Motor neuron (in vitro differentiated cells): ENCODE results near the gene ABLIM2. TPM values are rescaled to one million over a fixed set of nuclear protein-coding genes. Genes with fewer than 3 reads are reported as not detected.
A peak's percentile ranks its signal among the peaks of the same experiment; 100 is the strongest.

Experiments
- ATAC-seq, 8 experiments: fragments of 200-7000 bp; cut with Tn5 transposase; replicated peaks in 6 of 8; 2 replicates each; pipeline ENCODE4 v1.8.0; 2021; ENCODE audit warnings: mild to moderate bottlenecking in 8 of 8, moderate library complexity in 8 of 8
- H3K27ac ChIP-seq, 2 donors: fragments of 250-450 bp; sonication (Bioruptor Pico); 2 replicates each; pipeline ENCODE4 v1.9.0; 2021; ENCODE audit warnings: antibody characterized with exemption in 2 of 2, mild to moderate bottlenecking in 2 of 2, moderate library complexity in 1 of 2
- H3K4me1 ChIP-seq, 2 donors: fragments of 250-450 bp; sonication (Bioruptor Pico); replicated peaks in 1 of 2; 2 replicates each; pipeline ENCODE4 v1.6.1; 2021; ENCODE audit warnings: antibody characterized with exemption in 2 of 2, mild to moderate bottlenecking in 2 of 2, moderate library complexity in 1 of 2
- H3K4me3 ChIP-seq, 5 donors: fragments of 250-450 bp; sonication (Bioruptor Pico); 2 replicates each; pipeline ENCODE4 v1.9.0; 2021; ENCODE audit warnings: antibody characterized with exemption in 5 of 5, mild to moderate bottlenecking in 5 of 5, moderate library complexity in 4 of 5
- WGBS, 10 experiments: fragments of 450-650 bp; shearing (Covaris generic); methylation state at CpG; one replicate each; pipeline ENCODE4 v1.0.0; 2022; 5-methylcytosine and 5-hydroxymethylcytosine counted together
- in situ Hi-C, 9 experiments: fragments of 400-800 bp; cut with MboI; loops; one replicate each; pipeline ENCODE4 v1.15.0; 2021; ENCODE audit warnings: low sequenced_read_pairs in 9 of 9, low pct_unique_long_range_greater_than_20kb in 2 of 9; ENCODE audit not compliant: unreplicated experiment in 9 of 9
- total RNA-seq, 8 experiments: library from RNA; unstranded; fragments of 300-600 nt; gene quantifications; 2 replicates each; pipeline versions ENCODE4 v1.2.3 to v1.2.4, GENCODE V29; 2022

The ABLIM2 gene
- total RNA-seq, 8 experiments from 2014 or later, result 0.58 to 18.7 (median 6.5) TPM

DNA sequence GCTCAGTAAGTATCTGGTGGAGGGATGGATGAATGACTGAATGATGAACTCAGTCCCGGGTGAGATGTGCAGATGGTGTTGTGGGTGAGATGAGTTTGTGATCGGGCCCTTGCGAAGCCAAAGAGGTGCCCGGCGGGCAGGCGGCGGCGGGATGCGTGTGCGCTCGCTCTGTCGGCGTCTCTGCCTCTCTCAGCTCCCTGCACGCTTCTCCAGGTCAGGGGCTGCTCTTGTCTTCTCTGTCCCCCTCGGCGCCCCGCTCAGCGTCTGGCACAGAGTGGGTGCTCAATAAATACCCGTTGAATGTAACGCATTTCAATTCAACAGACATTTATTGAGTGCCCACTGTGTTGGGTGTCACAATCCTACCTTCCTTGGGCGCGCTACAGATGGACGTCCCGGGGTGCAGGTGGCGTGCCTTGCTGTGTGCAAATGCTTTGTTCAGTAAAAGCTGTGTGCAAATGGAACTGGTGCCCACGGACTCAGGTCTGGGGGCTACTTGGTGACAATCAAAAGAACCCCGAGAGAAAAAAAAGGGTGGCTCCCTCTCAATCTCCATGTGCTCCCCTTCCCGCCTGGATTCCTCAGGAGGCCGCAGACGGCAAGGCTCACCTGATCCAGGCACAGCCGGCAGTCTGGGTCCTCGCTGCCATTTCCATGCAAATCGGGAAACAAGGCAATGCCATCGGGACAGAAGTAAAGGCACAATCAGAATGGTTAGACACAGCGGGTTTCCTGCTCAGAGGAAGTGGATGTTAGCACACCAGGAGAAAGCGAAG, 153.4 kb downstream of the ABLIM2 start:
- Histone ChIP-seq H3K27ac (peak overlapping the region; percentile 10 to 54), H3K4me3 (no peak overlapping the region), H3K4me1 (peaks cover 36 to 41% of the 10 kb centered on the region in 2 donors)
- in situ Hi-C loops, result no loop called here
- peak in 1 of 8 experiments; percentile 4 for ATAC-seq
- WGBS, 10 experiments, result 8 to 100% (median 87%) methylated on average over 1 to 18 of the region's 36 CpGs; no CpG with 5 or more reads in 2 of the 10 experiments

DNA sequence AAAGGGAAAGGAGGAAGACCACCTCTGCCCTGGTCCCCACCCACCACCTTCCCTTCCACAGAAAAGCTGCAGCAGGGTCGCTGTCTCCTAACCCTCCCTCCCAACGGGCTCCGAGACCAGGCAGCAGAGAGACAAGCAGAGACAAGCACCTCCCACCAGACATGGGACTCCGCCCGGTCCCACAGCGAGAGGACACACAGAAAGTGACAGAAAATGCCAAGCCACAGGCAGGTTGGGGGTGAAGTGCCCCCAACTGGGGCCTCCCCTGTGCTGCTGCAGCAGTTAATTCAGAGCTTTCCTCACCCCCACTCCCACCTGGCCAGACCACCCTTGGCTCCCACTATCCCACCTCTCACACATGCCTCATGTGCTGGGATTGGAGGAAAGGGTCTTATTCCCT, 154.5 kb downstream of the ABLIM2 start:
- no CpG with 5 or more reads among the region's 6 CpGs for WGBS, 10 experiments
- in situ Hi-C loops, result no loop called here
- no peak overlapping the region for H3K4me3 ChIP-seq
- H3K27ac ChIP-seq, result no peak overlapping the region
- ATAC-seq, result no peak
- peaks cover 24 to 29% of the 10 kb centered on the region in 2 donors for H3K4me1 ChIP-seq

DNA sequence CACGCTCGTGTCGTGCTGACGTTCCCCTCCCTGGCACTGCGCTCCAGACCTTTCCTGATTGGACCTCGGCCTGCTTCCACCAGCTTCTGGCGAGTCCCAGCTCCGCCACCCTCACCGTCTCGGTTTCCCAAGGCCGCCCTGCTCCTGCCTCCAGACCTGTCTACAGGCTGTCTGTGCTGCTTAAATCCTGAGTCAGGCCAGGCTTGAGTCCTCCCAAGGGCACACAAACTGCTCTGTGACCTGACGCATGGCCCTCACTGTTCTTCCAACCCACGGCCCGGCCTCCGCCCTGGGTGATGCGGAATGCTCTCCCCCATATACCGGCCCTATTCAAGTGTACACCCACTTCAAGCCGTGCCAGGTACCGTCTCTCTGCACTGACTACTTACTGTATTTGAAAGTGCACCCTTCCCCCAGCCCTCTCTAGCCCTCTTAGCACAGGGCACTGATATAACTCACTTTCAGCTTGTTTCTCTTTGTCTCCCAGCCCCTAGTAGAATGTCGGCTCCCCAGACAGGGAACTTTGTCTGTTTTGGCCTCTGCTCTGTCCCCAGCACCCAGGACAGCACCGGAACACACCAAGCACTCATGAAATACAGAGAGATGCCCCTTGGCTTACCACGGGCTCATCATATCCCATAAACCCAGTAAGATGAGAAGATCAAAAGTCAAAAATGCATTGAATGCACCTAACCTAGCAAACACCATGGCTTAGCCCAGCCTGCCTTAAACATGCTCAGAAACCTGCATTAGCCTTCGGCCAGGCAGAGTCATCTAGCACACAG, 155.9 kb downstream of the ABLIM2 start:
- WGBS, 10 experiments, result 40 to 100% (median 91%) methylated on average over 1 to 19 of the region's 23 CpGs; no CpG with 5 or more reads in 1 of the 10 experiments
- Histone ChIP-seq H3K4me1 (peaks cover 11 to 16% of the 10 kb centered on the region in 2 donors), H3K4me3 (no peak overlapping the region), H3K27ac (no peak overlapping the region)
- in situ Hi-C loops, result no loop called here
- no peak for ATAC-seq

DNA sequence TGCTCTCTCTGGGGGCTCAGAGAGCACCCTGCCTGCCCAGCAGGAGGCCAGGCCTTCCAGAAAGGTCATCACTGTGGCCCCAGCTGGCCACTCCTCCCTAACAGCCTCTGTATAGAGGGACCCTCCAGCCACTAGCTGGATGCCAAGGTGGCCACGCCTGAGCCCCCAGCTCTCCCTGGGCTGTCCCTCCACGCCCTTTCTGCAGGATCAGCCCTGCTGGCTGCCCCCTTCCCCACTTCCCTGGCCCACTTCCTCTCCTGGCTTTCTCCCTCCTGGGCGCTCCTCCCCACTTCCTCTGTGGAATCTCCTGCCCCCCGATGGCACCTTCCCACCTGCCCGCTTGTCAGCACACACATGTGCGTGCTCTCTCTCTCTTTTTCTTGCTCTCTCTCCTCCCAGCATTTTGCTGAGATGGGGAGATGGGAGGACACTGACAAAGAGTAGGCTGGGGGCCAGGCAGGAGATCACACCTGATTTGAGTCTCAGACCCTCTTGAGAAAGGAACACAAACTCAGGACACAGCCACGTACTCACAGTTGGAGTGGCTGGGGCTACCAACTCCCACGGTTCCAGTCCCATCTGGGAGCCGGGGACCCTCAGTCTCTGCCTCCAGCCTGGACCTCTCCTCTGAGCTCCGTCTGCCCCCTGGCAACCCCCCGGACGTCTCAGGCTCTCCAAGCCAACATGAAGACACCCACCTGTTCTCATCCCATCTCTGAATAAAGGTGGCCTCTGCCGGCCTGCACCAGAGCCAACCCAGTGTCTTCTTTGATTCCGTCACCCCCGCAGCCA, 156.9 kb downstream of the ABLIM2 start:
- Histone ChIP-seq H3K4me3 (no peak overlapping the region), H3K4me1 (peaks cover 9 to 13% of the 10 kb centered on the region in 2 donors), H3K27ac (no peak overlapping the region)
- in situ Hi-C loops, result no loop called here
- WGBS, 10 experiments, result 65 to 100% (median 98%) methylated on average over 1 to 4 of the region's 15 CpGs; no CpG with 5 or more reads in 4 of the 10 experiments
- ATAC-seq, result no peak

DNA sequence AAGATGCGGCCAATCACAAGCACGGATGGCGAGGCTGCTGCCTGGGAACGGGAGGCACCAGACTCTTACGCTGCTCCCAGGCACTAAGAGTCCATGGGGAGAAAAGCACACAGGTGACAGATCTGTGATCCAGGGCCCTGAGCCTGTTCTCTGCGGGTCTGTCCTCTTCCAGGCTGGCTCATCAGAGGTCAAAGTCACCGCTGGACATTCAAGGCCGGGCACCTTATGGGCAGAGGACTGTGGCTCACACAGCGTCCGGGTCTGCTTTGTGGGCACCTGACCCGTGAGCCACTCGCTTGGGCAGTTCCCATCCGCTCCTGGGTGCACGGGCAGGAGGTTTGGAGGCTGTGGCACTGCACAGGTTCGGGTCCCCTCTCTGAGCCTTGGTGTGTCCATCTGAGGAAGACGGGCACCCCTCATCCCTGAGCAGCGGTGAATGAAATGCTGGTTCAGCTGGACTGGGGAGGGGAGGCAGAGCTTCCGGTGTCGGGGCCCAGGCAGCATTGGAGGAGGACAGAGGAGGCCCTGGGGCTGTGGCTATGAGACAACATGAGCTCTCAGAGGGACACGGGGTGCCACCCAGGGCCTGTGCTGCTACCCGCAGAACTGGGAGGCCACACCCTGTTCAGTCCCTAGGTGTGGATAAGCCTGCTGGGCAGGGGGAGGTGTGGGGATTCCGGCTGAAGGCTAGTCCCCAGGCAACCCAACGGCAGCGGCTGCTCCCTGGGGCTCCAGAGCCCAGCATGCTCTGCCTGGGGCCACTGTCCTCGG, 157.7 kb downstream of the ABLIM2 start:
- 40 to 100% (median 54%) methylated on average over 1 to 10 of the region's 25 CpGs; no CpG with 5 or more reads in 7 of the 10 experiments for WGBS, 10 experiments
- in situ Hi-C loops, result no loop called here
- Histone ChIP-seq H3K4me1 (peaks cover 7 to 9% of the 10 kb centered on the region in 2 donors), H3K27ac (no peak overlapping the region), H3K4me3 (no peak overlapping the region)
- peak in 6 of 8 experiments; percentile 15 to 41 (median 27) for ATAC-seq

DNA sequence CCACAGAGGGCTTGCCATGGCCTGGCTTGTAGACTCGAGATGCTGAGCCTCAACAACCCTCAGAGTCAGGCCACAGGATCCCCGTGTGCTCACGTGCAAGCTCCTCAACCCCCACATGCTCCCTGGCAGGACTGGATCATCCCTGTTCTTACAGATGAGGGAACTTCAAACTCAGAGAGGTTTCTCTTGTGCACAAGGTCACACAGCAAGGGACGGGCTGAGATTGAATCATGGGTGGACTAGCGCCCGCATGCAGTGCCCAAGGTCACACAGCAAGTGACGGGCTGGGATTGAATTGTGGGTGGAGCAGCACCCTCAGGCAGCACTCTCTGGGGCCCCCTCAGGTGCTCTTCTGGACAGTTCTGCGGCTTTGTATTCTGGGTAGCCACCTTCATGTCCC, 158.4 kb downstream of the ABLIM2 start:
- H3K4me1 ChIP-seq, result peaks cover under 1 to 3% of the 10 kb centered on the region in 2 donors
- WGBS, 10 experiments, result 20 to 100% (median 70%) methylated on average over 1 to 3 of the region's 8 CpGs; no CpG with 5 or more reads in 3 of the 10 experiments
- ATAC-seq, result no peak
- H3K27ac ChIP-seq, result no peak overlapping the region
- in situ Hi-C loops, result no loop called here
- H3K4me3 ChIP-seq, result no peak overlapping the region

DNA sequence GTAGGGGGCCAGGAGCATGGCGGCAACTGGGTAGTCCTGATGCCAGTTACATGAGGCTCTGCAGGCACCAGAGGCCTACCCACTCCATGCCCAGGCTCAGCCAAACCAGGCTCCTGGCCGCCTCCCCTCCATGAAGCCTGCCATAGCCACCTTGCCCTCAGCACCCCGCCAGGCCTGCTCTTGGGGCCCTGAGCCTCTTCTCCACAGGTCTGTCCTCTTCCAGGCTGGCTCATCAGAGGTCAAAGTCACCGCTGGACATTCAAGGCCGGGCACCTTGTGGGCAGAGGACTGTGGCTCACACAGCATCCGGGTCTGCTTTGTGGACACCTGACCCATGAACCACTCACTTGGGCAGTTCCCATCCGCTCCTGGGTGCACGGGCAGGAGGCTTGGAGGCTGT, 158.9 kb downstream of the ABLIM2 start:
- Histone ChIP-seq H3K4me1 (peaks cover 0 to 3% of the 10 kb centered on the region in 2 donors), H3K27ac (no peak overlapping the region), H3K4me3 (no peak overlapping the region)
- ATAC-seq, result no peak
- in situ Hi-C loops, result loop anchor here in 4 of 9 experiments (25.0 kb wide), 1 partner anchor 187 kb away; no protein-coding TSS in a partner anchor
- 64 to 80% (median 80%) methylated on average over 1 to 3 of the region's 8 CpGs; no CpG with 5 or more reads in 6 of the 10 experiments for WGBS, 10 experiments

DNA sequence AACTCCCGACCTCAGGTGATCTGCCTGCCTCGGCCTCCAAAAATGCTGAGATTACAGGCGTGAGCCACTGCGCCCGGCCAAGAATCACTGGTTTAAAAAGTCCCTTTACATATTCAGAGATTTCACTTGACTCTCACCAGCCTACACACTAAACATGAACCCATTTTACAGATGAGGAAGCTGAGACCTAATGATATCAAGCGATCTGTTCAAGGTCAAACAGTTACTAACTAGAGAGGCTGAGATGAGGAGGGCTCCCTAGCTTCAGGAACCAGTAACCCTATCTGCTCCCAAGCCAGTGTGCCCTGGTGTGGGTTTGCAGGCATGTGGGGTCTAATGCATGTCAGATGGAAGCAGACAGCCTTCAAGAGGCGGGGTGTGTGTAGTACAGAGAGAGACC, 159.3 kb downstream of the ABLIM2 start:
- 73 to 100% (median 92%) methylated on average over 2 to 6 of the region's 7 CpGs; no CpG with 5 or more reads in 5 of the 10 experiments for WGBS, 10 experiments
- in situ Hi-C loops, result loop anchor here in 4 of 9 experiments (25.0 kb wide), 1 partner anchor 187 kb away; no protein-coding TSS in a partner anchor

DNA sequence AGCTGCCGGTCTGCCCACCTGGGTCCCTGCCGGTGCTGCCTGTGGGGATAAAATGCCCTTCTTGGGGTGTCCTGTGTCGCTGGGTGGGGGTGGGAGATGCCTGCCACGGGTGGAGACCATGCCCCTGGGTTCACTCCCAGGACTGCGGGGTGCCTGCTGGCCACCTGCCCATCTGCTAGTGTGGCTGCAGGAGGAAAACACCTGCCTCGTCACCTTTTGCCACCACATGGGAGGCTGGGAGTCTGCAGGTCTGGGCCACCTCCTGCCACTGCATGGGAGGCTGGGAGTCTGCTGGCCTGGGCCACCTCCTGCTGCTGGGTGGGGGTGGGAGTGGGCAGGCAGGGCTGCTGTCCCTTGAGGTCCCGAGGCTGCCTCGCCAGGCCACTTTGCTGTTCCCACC, 160.2 kb downstream of the ABLIM2 start:
- in situ Hi-C loops, result loop anchor here in 4 of 9 experiments (25.0 kb wide), 1 partner anchor 186 kb away; no protein-coding TSS in a partner anchor
- ATAC-seq, result no peak
- Histone ChIP-seq H3K4me3 (no peak overlapping the region), H3K4me1 (no peaks in the 10 kb centered on the region), H3K27ac (no peak overlapping the region)
- 86 to 100% methylated on average over 1 of the region's 8 CpGs; no CpG with 5 or more reads in 8 of the 10 experiments for WGBS, 10 experiments

More for the DNA sequence above, 159.3 kb downstream of the ABLIM2 start:
- peaks cover 0 to 3% of the 10 kb centered on the region in 2 donors for H3K4me1 ChIP-seq
- H3K27ac ChIP-seq, result no peak overlapping the region
- no peak for ATAC-seq
- no peak overlapping the region for H3K4me3 ChIP-seq

DNA sequence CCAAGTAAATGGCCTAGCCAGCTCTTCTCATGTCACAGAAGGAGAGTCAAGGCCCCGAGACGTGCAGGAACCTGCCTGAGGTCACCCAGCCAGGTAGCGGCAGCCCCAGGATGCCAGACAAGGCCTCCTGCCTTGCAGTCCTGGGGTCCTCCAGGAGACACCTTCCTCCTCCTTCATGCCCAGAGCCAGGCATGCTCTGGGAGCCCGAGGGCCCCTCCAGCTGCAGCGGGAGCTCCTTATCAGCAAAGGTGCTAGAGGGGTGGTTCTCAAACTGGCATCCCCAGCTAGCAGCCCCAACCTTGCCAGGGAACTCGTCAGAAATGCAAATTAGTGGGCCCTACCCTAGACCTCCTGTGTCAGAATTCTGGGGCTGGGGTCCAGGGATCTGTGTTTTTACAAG, 162.7 kb downstream of the ABLIM2 start:
- peaks cover 0 to 3% of the 10 kb centered on the region in 2 donors for H3K4me1 ChIP-seq
- WGBS, 10 experiments, result 33 to 93% (median 65%) methylated on average over 1 to 3 of the region's 6 CpGs; no CpG with 5 or more reads in 6 of the 10 experiments
- no peak overlapping the region for H3K27ac ChIP-seq
- in situ Hi-C loops, result loop anchor here in 4 of 9 experiments (25.0 kb wide), 1 partner anchor 184 kb away; no protein-coding TSS in a partner anchor
- ATAC-seq, result no peak
- H3K4me3 ChIP-seq, result no peak overlapping the region

DNA sequence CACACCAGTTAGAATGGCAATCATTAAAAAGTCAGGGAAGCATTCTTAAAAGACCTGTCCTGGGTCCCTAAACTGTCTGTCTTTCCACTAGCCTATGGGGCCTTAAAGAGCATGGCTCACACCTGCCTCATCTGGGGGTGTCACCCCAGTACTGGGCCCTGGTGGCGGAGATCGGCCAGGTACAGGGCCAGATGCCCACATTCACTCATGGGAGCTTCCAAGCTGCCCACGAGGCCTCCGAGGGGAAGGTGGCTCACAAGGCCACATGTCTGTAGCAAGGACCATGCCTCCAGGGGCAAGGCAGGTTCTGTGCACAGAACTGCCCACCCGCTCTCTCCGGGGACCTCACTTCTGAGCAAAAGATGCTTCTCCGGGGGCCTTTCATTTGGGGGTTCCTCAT, 163.5 kb downstream of the ABLIM2 start:
- peaks cover 0 to 7% of the 10 kb centered on the region in 2 donors for H3K4me1 ChIP-seq
- in situ Hi-C loops, result loop anchor here in 4 of 9 experiments (25.0 kb wide), 1 partner anchor 183 kb away; no protein-coding TSS in a partner anchor
- no peak for ATAC-seq
- H3K4me3 ChIP-seq, result no peak overlapping the region
- no peak overlapping the region for H3K27ac ChIP-seq
- WGBS, 10 experiments, result 83% methylated on average over 2 of the region's 7 CpGs; no CpG with 5 or more reads in 9 of the 10 experiments
